GM12873 (cell line): ENCODE results near the gene AASS.

ENCODE experiments used
- TF ChIP-seq, protein P1 (sequence below): IDR thresholded peaks from 2 replicates; pipeline ENCODE4 v1.5.1; 2012; ENCODE audit warnings: low read depth, mild to moderate bottlenecking, moderate library complexity, low read length, control low read depth; ENCODE audit not compliant: insufficient read depth; ENCODE audit errors: missing control alignments

AASS gene

GRCh38 chr7:122103064-122103463, 41.0 kb downstream of the AASS start:
- TF ChIP-seq, protein P1, sequence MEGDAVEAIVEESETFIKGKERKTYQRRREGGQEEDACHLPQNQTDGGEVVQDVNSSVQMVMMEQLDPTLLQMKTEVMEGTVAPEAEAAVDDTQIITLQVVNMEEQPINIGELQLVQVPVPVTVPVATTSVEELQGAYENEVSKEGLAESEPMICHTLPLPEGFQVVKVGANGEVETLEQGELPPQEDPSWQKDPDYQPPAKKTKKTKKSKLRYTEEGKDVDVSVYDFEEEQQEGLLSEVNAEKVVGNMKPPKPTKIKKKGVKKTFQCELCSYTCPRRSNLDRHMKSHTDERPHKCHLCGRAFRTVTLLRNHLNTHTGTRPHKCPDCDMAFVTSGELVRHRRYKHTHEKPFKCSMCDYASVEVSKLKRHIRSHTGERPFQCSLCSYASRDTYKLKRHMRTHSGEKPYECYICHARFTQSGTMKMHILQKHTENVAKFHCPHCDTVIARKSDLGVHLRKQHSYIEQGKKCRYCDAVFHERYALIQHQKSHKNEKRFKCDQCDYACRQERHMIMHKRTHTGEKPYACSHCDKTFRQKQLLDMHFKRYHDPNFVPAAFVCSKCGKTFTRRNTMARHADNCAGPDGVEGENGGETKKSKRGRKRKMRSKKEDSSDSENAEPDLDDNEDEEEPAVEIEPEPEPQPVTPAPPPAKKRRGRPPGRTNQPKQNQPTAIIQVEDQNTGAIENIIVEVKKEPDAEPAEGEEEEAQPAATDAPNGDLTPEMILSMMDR, result no peak

- TF ChIP-seq, protein P1, result no peak
Measured at GRCh38 chr7:122100021-122100420, 44.0 kb downstream of the AASS start.

GRCh38 chr7:122095642-122096041, 48.4 kb downstream of the AASS start:
- TF ChIP-seq, protein P1, result no peak

DNA sequence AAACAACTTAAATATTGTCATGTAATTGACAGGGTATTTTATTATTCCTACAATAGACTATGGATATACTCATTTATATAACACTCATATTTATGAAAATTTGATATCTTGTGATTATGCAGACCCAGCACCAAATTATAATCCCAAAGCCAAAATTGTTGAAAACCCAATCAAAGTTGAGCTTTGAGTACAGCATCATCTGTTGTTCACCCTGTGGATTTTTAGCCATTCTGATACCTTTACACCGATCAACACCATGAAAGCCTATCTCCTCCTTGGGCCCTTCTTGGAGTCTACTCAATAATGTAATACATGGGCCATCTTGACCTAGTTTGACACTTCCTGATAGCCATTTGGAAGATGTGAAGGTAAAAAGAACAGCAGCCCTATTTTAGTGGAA, 49.5 kb downstream of the AASS start:
- TF ChIP-seq, protein P1, result no peak

GRCh38 chr7:122092964-122093797, 50.9 kb downstream of the AASS start:
- TF ChIP-seq, protein P1, result peak; percentile 90

GRCh38 chr7:122082670-122083069, 61.4 kb downstream of the AASS start:
- TF ChIP-seq, protein P1, result no peak

DNA sequence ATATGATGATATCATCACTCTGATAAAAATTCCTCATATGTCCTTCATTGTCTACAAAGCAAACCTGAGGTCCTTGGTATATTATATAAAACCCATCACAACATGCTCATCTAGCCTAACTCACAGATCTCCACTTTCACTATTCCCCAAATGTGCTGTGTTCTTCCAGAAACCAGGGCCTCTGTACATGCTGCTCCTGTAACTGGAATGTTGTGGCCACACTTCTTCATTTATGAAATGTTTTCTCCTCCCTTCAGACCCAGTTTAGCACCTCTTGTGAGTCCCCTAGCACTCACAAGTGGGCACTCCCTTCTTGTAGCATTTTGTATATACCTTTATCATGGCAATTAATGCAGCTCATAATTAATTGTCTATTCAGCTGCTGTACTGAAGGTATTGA, 61.9 kb downstream of the AASS start:
- TF ChIP-seq, protein P1, result no peak
